Esophagus muscularis mucosa (tissue), 4 donors: Measurements from ENCODE around the gene PKN1.

Experiments used
- CTCF ChIP-seq, 3 experiments: fragments of 200-600 bp in 2 of 3; fragments of 450-650 bp in 1 of 3; sonication (generic) in 2 of 3; IDR thresholded peaks; one replicate each; pipeline ENCODE4 v1.5.1; 2017 to 2019; ENCODE audit warnings: antibody characterized with exemption in 3 of 3, mild to moderate bottlenecking in 2 of 3, moderate library complexity in 1 of 3
- EP300 ChIP-seq: sonication (generic); formaldehyde crosslinking; IDR thresholded peaks from one replicate; pipeline ENCODE4 v1.6.1; 2017; ENCODE audit warnings: antibody characterized with exemption
- POLR2A ChIP-seq: fragments of 450-650 bp; IDR thresholded peaks from one replicate; pipeline ENCODE4 v1.6.1; 2017; ENCODE audit warnings: antibody characterized with exemption, moderate library complexity, mild to moderate bottlenecking, low read depth
- POLR2AphosphoS5 ChIP-seq, 2 donors: sonication (generic); formaldehyde crosslinking; IDR thresholded peaks; one replicate each; pipeline ENCODE4 v1.6.1; 2017; ENCODE audit warnings: antibody characterized with exemption in 2 of 2

DNA sequence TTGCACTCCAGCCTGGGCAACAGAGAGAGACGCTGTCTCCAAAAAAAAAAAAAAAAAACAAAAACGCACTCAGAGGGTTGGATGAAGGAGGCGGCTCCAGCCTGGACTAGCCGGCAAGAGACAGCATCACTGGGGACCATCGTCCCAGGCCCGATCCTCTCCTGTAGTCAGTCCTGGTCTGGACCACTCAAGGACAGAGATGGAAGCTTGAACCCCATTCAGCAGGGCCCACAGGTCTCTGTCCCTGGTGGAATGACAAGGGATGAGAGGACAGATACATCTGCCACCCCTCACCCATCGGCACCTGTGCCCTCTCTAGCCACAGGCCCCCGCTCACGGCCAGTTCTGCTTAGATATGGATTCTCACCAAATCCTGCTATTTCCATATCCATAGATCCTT is 37.8 kb upstream of the PKN1 start:
- TF ChIP-seq CTCF (IDR thresholded peaks at IDR 0.05): no peak
- TF ChIP-seq POLR2A: no peak
- no peak for TF ChIP-seq POLR2AphosphoS5 (IDR thresholded peaks at IDR 0.05)
- no peak for TF ChIP-seq EP300
